22Rv1 (cell line): Measurements from ENCODE around the gene CCDC15.

Experiments
- H3K27ac ChIP-seq: fragments of 450-650 bp; 2 replicates; pipeline ENCODE4 v1.5.1; 2017
- ZFX ChIP-seq: fragments of 450-650 bp; IDR thresholded peaks from 2 replicates; pipeline ENCODE4 v1.6.1; 2017; ENCODE audit warnings: antibody characterized with exemption, borderline replicate concordance
- TF ChIP-seq, protein P1 (sequence below): fragments of 450-650 bp; IDR thresholded peaks from 2 replicates; pipeline ENCODE4 v1.5.1; 2017; ENCODE audit warnings: mild to moderate bottlenecking

CCDC15 gene

DNA sequence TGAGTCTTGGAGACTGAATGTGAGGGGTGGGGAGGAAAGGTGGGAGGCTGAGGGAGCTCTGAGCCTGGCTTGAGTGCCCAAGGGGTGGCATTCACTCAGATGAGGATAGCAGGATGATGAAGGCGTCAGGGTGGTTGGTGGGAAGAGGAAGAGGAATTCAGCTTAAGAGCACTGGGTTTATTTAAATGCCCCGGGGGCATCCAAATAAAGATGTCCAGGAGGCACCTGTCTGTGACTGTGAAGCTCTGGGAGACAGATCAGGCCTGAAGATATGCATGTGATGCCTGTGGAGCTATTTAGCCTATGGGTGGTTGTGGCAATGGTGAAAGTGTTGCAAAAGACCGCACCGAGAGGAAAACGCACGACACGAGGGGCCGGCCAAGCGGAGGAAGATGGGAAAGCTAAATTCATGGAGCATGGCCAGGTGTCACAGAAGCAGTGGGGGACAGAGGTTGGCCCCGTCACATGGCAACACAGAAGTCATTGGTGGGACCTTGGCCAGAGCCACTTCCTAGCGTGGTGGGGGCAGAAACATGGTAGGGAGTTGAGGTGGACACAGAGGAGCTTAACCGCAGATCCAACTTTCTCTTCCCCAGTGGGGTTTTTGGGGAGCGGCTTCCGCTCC is 124.6 kb downstream of the CCDC15 start:
- TF ChIP-seq ZFX = no peak
- TF ChIP-seq, protein P1, sequence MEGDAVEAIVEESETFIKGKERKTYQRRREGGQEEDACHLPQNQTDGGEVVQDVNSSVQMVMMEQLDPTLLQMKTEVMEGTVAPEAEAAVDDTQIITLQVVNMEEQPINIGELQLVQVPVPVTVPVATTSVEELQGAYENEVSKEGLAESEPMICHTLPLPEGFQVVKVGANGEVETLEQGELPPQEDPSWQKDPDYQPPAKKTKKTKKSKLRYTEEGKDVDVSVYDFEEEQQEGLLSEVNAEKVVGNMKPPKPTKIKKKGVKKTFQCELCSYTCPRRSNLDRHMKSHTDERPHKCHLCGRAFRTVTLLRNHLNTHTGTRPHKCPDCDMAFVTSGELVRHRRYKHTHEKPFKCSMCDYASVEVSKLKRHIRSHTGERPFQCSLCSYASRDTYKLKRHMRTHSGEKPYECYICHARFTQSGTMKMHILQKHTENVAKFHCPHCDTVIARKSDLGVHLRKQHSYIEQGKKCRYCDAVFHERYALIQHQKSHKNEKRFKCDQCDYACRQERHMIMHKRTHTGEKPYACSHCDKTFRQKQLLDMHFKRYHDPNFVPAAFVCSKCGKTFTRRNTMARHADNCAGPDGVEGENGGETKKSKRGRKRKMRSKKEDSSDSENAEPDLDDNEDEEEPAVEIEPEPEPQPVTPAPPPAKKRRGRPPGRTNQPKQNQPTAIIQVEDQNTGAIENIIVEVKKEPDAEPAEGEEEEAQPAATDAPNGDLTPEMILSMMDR = no peak

DNA sequence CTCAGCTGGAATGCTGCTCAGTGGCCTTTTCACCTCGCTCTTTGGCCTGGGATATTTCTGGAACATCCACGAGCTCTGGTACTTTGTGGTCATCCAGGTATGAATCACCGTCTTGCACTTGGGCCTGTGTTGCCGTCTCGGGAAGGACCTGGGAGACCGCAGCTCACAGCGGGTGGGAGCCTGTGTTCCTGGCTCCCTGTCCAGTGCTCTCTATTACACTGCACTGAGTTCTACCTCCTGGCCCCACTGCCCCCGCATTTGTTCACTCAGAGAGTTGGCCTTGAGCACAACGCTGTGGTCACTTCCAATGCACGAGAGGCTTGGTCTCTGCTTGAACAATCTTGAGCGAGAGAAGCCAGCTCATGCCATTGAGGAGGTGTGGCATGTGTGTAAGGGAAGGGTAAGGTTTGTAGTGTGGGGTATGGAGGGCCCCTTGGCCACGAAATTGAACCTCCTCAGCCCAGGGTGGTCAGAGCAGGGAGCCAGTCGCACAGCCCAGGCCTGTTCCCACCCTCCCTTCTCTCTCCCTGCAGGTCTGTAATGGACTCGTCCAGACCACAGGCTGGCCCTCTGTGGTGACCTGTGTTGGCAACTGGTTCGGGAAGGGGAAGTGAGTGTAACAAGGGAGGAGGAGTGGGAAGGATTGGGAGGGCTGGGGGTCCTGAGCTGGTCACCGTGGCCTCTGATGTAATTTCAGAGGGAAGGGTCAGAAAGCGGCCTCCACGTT is 125.3 kb downstream of the CCDC15 start:
- no peak overlapping the region for H3K27ac ChIP-seq
- TF ChIP-seq ZFX = no peak
- TF ChIP-seq, protein P1 = no peak

More for the DNA sequence above, 124.6 kb downstream of the CCDC15 start:
- H3K27ac ChIP-seq = no peak overlapping the region

DNA sequence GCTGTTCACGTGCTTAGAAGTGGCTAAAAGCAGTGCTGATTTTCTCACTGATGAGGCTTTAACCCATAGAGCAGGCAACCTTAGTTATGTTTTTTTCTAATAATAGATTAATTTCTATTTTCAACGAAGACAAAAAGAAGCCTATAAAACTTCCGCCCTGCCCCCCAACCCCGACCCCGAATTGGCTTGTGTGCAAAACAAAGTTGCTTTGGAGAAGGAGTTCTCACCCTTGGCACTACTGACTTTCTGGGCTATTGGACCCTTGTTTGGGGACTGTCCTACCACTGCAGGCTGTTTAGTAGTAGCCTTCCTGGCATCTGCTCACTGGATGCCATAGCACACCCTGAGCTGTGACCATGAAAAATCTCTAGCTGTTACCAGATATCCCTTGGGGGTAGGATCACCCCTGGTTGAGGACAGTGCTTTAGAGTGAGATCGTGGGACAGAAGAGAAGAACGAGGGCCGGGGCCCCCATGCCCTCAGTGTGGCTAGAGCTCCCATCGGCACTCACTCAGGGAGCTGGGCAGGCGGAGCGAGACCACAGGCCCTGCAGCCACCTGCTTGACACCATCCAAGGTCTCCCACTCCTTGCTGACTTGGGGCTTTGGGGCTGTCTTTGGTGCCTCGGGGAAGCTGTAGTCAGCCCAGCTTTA is 126.0 kb downstream of the CCDC15 start:
- no peak for TF ChIP-seq ZFX
- TF ChIP-seq, protein P1 = no peak
- H3K27ac ChIP-seq = no peak overlapping the region

DNA sequence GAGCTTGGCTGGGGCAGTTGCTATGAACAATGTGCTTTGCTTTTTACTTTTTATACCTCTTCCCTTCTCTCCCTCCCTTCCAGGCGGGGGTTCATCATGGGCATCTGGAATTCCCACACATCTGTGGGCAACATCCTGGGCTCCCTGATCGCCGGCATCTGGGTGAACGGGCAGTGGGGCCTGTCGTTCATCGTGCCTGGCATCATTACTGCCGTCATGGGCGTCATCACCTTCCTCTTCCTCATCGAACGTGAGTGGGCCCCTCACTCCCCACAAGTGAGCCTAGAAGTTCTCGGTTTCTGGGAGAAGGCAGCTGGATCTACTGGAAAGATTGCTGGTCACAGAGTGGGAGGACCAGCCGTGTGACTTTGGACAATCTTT is 126.5 kb downstream of the CCDC15 start:
- no peak for TF ChIP-seq ZFX
- no peak overlapping the region for H3K27ac ChIP-seq

DNA sequence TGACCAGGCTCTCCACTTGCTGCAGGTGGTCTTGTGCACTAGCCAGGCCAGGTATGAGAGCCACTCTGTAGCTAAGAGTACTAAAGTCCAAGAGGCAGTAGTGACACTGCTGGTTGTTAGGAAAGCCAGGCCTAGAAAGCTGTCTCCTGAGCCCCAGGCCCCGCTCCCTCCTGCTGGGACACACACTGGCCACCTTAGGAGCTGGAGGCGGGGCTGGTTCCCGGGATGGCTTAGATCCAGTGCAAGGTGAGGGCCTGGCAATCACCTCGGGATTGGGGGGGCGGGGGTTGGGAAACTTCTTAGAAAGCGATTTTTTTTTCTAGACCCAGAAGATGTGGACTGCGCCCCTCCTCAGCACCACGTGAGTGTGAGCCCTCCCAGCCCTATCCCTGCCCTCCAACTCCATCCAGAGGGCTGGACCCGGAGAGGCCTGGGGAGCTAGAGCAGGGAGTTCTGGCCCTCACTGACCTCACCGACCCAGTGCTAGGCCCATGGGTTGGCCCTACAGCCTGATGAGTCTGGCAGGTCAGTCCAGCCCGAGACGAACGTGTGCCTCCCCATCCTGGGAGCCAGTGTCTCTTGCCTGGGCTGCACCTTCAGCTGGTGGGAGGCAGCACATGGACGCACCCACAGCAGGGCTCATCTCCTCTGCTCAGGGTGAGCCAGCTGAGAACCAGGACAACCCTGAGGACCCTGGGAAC is 127.2 kb downstream of the CCDC15 start:
- no peak overlapping the region for H3K27ac ChIP-seq

DNA sequence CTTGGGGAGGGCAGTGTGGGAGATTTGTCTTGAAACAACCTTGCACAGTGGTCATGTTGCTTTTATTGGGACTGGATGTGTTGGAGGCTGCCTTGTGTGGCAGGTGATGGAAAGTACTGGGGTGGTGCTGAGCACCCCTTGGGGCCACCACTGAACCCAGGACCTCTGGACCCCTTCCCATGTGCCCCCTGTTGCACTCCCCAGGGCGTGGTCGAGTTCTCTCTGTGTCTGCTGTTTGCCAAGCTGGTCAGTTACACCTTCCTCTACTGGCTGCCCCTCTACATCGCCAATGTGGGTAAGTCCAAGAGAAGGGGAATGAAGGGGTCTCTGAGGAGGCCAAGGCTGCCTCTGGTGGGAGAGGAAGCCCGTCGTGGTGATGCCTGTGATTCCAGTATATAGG is 128.0 kb downstream of the CCDC15 start:
- H3K27ac ChIP-seq = no peak overlapping the region
- TF ChIP-seq, protein P1 = no peak
- no peak for TF ChIP-seq ZFX

More for the DNA sequence above, 127.2 kb downstream of the CCDC15 start:
- no peak for TF ChIP-seq ZFX
- TF ChIP-seq, protein P1 = no peak

DNA sequence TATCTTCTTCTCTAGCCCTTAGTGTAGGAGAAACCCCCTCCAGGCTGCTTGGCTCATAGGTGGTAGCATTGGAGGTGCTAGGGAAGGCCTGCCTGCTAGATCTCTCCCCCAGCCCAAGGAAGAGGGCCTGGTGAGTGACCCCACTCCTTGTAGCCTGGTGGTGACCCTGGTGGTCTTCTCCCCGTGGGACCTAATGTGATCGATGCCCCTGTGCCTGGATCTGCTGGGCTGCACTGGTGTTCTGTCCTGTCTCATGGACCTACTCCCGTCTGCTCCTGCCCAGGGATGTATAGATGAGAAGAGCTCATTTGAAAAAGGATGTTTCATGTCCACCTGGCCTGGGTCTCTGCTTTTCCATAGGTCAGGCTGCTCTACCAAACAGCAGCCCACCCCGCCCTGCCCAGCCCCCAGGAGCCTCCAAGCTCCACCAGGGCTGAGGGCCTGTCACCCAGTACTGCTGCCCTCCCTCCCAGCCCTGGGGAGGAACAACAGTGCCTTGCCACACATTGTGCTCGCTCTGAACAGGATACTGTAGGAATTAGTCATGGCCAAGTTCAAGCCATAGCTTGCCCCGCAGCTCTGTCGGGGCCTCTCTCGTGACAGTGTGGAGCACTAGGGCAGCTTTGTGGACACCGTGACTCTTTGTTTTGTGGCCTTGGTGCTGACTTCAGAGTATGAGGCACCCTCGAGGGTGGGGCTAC is 128.8 kb downstream of the CCDC15 start:
- H3K27ac ChIP-seq = no peak overlapping the region
- no peak for TF ChIP-seq ZFX
